GM15510 (cell line): Measurements from ENCODE around the gene APBB1.

Source experiments
- POLR2A ChIP-seq: IDR thresholded peaks from 3 replicates; pipeline ENCODE4 v1.6.1; 2011; ENCODE audit warnings: borderline replicate concordance; ENCODE audit not compliant: insufficient read length; ENCODE audit errors: extremely low read depth

The APBB1 gene

DNA sequence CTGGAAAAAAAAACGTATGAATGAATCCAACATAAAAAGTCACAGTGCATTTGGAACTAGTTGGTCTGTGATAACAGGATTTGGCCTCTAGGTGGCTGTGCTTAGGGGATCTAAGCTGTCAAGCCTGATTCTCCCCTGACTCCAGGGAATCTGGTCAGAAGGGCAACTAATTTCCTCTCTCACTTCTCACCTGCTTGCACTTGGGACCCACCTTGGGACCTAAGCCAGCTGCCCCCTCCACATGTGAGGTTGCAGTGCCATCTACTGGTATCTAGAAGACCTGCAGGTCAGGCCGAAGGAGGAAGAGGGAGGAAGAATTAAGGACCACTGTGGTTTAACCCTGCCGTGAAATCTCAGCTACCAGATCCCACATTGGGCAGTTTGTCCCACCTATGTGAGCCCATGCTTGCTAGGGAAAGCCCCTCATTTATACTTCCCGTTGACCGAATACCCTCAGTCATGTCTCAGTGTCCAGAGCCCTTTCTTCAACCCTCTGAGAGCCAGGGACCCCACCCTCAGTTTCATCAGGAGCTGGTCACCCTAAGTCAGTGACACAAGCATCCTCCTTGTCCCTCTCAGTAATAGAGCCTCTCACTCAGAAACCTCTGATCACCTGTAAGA, 65.4 kb downstream of the APBB1 start:
- no peak for TF ChIP-seq POLR2A

DNA sequence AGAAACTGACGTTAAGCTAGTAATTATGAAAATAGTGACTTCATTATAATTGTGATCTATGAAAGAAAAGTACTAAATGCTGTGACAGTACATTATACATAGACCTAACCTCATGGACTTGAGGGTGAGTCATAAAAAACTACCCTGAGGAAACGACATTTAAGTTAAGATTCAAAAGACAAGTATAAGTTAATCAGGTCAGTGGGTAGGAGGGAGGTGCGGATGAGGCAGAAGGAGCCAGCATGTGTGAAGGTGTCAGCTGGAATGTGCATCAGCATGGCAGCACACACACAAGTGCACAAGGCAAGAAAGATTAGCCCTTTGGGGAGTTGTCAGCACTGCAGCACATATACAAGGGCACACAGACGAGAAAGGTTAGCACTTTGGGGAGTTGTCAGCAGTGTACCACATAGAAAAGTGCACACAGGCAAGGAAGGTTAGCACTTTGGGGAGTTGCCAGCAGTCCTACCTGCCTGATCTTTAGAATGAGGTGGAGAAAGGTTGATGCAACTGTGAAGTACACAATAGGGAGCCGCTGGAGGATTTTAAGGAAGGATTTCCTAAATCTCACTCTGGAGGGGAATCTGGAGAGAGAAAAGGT, 67.0 kb downstream of the APBB1 start:
- no peak for TF ChIP-seq POLR2A

DNA sequence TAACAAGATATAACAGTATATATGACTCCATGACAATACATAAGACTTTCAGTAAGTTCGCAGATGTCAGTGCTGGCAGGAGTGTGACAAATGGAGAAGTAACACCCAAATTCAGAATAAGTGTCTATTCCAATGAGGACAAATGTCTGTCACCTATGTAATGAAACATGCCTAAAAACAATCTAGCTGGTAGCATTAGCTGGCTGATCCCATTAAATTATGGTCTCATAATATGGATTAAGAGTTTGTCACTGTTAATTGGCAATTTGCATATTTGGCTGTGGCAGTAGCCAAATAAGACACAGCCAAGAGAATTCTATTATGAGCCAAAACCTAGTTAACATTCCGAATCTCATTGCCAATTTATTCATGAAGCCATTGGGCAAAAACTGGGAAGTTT, 68.4 kb downstream of the APBB1 start:
- no peak for TF ChIP-seq POLR2A

DNA sequence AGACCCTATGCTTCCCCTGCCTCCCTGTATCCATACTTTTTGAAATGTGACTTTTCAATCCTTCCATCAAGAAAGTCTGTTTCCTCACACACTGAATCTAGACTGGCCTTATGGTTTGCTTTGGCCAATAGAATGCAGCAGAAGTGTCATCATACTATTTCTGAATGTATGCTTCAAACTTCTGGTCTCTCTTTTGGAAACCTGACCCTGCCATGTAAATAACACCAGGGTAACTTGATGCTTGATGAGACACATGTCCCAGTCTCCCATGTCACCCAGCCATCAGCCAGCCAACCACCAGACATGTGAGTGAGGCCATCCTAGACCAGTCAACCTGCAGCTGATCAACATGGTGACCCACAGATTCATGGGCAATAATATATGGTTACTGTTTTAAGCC, 68.9 kb downstream of the APBB1 start:
- TF ChIP-seq POLR2A, result no peak

DNA sequence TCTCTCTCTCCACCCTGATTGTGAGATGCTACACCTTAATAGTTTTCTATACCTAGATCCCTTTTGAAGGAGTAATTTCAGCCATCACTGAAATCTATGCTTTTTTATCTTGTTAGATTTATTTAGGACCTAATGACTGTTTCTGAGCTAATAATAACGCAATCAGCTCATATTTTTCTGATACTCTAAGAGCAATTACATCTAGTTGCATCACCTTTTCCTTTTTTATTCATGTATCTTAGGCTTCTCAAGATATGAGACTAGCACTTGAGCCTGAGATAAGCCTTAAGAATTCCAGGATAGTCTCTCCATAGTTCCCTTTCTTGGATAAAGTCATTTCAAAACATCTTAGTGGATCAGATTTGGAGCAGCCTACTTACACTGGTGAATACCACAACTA, 73.5 kb downstream of the APBB1 start:
- TF ChIP-seq POLR2A, result no peak
